ENCODE measurements around the gene G6PD.

Gene G6PD

DNA sequence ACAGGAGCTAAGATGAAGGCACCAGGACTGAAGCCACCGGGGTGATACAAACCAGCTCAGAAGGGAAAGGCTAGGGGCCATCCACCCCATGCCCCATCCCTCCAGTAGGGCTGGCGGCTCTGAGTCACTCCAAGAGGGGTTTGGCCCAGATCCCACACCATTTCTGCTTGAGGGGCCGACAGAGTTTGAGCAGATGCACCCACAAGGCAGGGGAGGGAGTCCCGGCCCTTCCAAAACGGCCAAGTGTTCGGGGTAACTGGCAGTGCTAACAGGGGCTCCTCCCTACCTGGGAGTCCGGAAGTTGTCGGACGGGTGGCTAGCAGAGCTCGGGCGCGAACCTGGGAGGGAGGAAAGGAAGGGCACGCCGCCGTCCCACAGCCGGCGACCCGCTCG lies 56.6 kb downstream of the G6PD start:
- peak overlapping the region; percentile 48 to 74 (median 59) for H3K4me3 ChIP-seq

DNA sequence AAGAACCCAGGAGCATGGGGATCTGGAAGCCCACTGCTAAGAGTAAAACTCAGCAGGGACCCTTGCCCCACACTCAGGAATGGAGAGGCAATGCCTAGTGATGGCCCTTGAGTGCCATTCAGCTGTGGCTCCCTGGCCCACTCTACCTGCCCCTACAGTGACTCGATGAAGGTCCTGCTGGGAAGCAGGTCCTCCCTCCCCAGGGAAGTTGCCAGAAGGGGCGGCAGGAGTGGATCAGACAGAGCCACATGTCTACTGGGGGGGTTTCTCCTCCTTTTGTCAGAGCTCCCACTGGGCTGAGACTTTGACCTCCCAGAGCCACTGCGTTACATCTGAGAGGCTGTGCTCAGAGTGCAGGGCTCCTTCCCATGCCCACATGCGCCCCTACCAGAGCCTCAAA lies 57.5 kb downstream of the G6PD start:
- H3K27ac ChIP-seq, result peak overlapping the region in 12 of 21 experiments; percentile 39 to 98 (median 94)
- H3K4me3 ChIP-seq, result peak overlapping the region in 6 of 7 experiments; percentile 48 to 74 (median 60)

More for the DNA sequence above, 56.6 kb downstream of the G6PD start:
- peak overlapping the region; percentile 78 to 98 (median 91) for H3K27ac ChIP-seq

DNA sequence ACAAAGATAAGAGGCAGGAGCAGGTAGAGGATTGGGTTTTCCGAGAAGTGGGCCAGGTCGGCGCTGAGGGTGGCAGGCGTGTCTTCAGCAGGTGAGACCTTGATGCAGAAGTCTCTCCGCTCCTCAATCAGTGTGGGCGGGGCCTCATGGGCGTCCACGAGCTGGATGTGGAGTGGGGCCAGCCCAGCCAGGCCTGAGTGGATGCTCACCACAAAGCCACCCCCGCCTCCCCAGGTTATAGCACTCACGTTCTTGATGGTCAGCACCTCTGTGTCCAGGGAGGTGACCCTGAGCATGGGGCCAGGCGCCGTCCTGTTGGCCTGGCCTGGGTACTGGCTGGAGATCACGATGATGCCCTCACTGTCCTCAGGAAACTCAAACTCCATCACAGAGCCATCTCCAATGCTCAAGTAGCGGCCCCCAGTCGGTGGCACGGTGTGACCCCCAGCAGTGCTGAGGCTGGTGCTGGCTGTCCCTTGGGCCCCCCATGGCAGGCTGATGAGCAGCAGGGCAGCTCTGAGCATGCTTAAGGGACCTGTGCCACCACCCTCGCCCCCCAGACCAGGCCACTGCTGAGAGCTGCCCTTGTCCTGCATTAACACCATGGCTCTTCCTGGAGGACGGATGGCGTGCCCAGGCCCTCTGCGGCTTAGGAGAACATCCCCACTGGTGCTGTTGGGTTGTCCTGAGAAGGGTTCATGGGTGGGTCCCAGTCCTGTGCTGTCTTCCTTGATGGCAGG lies 58.1 kb downstream of the G6PD start:
- no peak overlapping the region for H3K4me3 ChIP-seq
- peak overlapping the region in 2 of 21 experiments; percentile 96 to 98 for H3K27ac ChIP-seq

DNA sequence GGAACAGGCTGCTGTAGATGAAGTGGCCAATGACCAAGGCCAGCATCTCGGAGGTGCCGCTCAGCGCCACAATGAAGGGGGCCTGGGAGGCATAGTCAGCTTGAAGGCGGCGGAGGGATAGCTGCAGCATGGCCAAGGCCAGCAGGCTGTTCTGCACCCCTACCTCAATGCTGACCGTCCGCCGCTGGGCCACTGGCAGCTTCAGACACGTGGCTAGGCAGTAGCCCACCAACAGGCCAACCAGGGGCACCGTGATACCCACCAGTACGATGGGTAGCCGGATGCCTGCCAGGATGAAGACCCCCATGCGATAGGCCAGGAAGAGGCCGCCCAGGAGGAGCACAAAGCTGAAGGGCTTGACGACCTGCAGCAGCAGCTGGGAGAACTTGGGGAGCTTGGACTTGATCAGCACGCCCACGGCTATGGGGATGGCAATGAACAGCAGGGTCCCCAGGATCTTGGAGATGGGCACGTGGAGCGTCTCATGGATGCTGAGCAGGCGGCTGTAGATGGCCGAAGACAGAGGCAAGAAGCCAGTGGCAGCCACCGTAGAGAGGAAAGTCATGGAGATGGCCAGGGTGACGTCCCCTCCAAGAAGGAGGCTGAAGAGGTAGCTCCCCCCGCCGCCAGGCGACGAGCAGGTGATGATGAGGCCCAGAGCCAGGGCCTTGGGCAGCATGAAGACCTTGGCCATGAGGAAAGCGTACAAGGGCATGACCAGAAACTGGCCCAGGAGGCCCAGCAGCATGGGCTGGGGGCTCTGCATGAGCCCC lies 58.9 kb downstream of the G6PD start:
- Histone ChIP-seq H3K4me3 (no peak overlapping the region), H3K27ac (peak overlapping the region in 9 of 21 experiments; percentile 55 to 89 (median 76))

DNA sequence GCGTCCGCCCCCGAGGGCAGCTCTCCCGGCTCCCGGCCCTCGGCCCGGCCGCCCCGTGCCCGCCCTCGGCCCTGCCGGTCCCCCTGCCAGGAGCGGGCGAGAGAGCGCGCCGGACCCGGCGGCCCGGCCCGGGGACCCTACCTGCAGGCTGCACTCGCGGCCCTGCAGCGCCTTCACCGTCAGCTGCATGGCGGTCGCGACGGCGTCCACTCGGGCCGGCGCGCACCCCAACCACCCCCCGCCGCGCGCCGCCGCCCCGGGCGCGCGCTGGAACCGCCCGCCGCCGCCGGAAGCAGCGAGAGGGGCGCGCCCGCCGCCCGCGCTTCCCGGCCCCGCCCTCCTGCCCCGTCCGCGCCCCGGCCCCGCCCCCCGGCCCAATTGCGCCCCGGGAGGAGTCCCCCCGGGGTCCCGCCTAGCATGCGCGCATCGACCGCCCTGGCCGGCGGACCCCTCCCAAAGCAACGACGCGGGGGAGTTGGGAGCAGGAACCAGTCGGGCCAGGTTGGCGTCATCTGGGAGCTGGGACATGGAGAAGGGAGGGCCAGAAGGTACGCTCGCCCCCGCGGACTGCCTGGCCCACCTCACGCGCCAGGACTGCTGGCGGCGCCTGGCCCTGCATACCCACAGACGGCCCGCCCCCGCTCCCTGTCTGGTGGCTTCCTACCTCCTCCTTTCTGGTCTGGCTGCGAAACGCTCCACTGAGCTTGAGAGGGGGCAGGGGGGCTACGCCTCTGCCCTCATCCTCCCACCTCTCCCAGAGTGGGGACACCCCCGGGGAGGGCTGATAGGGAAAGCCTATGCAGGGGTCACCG lies 60.0 kb downstream of the G6PD start, which contains the start of gene UBL4A:
Gene UBL4A, minus strand, starts transcription at position 220 of the 812 bp plus-strand sequence. Its CDS starts 31 bp downstream, at position 189.
- Histone ChIP-seq H3K27ac (peak within 1 kb of the TSS; percentile 22 to 91 (median 81)), H3K4me3 (peak within 1 kb of the TSS; percentile 52 to 65 (median 58))

DNA sequence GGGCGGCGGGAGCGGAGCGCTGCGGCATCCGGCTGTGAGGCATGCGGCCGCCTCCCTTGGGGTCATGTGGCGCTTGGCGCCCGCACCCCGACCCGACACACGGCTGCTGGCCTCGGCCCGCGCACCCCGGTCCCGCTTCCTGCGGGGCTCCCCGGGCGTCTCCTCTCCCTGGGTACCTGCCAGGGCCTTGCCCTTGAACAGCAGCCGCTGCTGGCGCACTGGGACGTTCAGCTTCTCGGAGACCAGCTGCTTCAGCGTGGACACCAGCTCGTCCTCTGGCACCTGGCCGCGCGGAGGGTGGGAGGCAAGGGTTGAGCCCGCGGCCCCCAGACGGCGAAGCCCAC lies 60.6 kb downstream of the G6PD start:
- Histone ChIP-seq H3K4me3 (peak overlapping the region; percentile 52 to 65 (median 58)), H3K27ac (peak overlapping the region; percentile 22 to 91 (median 81))

DNA sequence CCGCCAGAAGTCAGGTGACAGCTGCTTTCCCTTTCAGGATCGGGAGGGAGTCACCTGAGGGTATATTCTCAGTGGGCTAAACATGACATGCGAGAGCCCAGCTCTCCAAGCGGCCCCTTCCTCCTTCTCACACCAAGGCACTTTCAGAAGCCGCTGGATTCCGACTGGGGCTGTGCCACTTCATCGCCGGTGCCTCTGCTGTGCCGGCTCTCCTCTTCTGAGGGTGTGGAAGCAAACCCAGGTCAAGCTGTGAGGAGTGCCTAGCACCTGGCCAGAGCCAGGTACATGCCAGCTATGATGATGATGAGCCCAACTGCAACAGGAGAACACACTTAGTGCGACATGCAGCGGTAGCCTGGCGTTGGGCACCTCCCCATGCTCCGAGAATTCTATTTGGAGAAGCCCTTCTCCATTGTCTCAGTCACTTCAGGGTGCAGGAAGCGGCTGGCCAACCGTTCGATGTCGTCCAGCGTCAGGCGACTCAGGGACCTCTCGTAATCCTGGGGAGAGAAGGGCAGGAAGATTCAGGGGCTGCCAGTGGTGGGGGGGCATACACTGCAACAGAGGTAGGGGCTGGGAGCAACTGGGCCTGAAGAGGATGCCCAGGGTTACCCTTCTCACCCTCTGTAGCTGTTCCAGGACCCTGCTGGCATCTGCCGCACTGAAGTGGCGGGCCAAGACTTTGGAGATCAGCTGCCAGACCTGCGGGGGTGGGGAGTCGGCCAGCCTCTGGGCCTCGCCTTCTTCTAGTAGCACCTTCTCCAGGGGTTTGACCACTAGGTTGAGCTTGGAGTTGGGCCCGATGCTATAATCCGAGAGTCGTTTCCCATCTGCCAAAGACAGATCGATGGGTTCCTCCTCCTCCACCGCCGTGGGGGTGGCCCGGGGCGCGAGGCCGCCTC lies 61.2 kb downstream of the G6PD start:
- Histone ChIP-seq H3K27ac (peak overlapping the region; percentile 22 to 91 (median 81)), H3K4me3 (peak overlapping the region; percentile 52 to 65 (median 58))

DNA sequence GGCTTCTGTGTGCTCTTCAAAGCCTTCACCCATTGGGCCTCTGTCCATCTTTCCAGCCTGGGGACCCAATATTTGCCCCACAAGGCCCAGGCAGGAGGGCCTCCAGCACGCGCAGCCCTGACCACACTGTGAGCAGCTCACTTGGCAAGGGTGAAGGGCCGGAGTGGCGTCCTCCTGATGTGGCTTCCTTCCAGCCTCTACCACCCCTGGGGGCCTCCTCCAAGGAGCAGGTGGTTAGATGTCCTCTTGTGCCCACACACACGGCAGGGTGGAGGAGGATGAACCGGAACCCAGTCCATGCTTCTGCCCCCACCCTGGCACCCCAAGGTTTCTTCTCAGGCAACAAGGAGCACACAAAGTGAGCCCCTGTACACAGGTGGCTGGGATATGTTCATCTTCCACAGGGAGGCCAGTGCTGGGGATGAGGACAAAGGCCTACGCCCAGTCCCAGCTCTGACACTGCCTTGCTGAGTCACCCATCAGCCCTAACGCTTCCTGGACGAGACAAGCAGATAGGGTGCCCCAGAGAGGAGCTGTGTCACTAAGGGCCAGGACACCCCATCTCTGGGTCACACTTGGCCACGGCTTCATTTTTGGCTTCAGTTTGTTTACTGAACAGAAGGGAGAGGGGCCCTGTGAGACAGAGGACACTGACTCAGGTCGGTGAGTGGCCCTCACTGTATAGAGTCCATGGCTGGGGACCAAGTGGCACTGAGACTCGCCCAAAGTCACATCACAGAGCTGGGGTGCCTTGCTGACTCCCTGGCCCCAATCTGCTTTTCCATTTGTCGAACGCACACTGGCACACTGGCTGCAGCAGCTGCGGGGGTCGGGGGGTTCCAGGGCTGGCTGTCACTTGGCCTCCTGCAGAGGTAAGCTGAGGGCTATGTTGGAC lies 62.1 kb downstream of the G6PD start:
- Histone ChIP-seq H3K27ac (peak overlapping the region in 1 of 21 experiments; percentile 1), H3K4me3 (no peak overlapping the region)

DNA sequence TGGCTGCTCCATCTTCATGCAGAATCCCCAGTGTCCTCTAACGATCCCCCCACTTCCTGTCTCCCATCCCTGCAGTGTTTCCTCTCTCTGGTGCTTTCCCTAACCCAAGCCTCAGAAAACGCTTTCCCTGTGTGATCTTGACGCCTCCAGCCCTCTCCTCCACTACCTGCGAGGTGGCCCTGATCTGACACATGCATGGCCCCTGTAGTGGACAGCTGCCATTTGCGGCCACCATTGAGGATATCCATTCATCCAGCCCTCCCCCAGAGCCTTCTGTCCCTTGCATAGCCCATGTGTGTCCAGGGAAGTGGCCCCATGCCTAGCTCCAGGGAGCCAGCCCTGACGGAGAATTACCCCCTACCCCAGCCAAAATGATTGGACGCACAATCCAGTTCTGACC lies 63.3 kb downstream of the G6PD start:
- H3K27ac ChIP-seq, result no peak overlapping the region

DNA sequence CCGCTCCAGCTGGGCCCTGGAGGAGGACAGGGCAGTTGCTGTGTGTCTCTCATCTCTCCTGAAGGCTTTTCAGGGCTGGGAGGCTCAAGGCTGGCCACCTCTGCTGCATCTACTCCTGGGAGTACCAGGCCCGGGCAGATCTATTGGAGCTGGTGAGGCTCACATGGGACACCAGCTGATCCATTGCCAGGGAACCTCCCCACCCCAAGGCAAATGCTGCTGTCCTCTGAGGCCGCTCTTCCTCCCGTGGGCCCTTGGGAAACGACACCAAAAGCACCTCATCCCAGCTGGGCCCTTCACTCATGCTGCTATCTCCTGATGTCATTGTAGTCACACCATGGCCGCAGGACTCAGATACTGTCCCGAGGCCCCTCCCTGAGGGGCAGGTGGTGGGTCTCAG lies 63.9 kb downstream of the G6PD start:
- Histone ChIP-seq H3K4me3 (no peak overlapping the region), H3K27ac (no peak overlapping the region)

More for the DNA sequence above, 63.3 kb downstream of the G6PD start:
- H3K4me3 ChIP-seq, result no peak overlapping the region

DNA sequence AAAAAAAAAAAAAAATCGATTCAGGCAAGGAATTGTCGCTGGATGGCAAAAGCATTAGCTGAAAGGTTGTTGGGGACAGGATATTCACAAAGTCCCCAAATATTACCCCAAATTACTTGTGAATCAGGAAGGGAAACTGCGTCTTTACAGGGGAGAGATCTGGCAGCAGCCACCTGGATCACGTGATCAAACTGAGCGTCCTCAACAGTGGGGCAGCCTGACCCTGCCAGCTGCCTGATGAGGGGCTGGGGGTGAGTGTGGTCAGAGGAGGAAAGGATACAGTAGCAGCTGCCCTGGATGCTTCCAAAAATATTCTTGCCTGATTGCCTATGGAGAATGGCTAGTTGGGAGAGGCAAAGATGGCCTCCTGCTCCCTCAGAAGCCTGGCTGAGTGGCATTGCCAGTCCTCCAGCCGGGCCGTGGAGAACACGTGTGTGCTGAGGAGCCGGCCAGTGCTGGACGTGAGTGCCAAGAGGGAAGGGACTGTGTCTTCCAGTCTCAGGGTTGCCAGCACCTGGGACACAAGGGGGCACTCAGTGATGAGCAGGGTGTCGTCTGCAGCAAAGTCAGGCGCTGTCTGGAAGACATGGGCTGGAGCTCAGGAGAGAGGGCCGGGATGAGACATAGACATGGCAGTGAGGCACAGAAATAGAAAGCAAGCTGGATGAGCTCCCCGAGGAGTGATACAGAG lies 64.6 kb downstream of the G6PD start:
- H3K27ac ChIP-seq, result no peak overlapping the region
- no peak overlapping the region for H3K4me3 ChIP-seq

Measured in skin epidermis (tissue), 12 donors.